Erythroblast (primary cell): Measurements from ENCODE around the gene SLC38A3.

Experiments used
- GATA1 ChIP-seq: IDR thresholded peaks from 2 replicates; pipeline ENCODE4 v1.6.1; 2011; ENCODE audit warnings: low read depth, mild to moderate bottlenecking, control low read depth, low read length, moderate library complexity
- POLR2A ChIP-seq: IDR thresholded peaks from 2 replicates; pipeline ENCODE4 v1.6.1; 2011; ENCODE audit warnings: mild to moderate bottlenecking, low read length

GRCh38 chr3:50201573-50202315 lies 3.3 kb upstream of the SLC38A3 start:
- TF ChIP-seq POLR2A (no peak), GATA1 (no peak)
